Measurements from ENCODE around the gene HES5.
"Not testable (repeated sequence)": the region's sequence is repeated elsewhere in the genome, so short reads cannot be mapped to it uniquely, and the experiment has no call there.

Gene HES5

GRCh38 chr1:2529784-2530512 is at the start of gene HES5:
HES5 (minus strand) TSS chr1:2530263; CDS start chr1:2530164, 99 bp downstream.
- DNase-seq = peak; percentile 90

GRCh38 chr1:2578758-2579118 is 48.7 kb upstream of the HES5 start:
- no peak for DNase-seq

GRCh38 chr1:2577565-2578075 is 47.6 kb upstream of the HES5 start:
- DNase-seq = not testable (repeated sequence)

- DNase-seq = no peak
Observed at GRCh38 chr1:2575801-2576663, 46.0 kb upstream of the HES5 start.

GRCh38 chr1:2574350-2574749 is 44.3 kb upstream of the HES5 start:
- no peak for DNase-seq

- DNase-seq = no peak
Observed at GRCh38 chr1:2573250-2573920, 43.3 kb upstream of the HES5 start.

- DNase-seq = no peak
Observed at GRCh38 chr1:2571348-2571747, 41.3 kb upstream of the HES5 start.

GRCh38 chr1:2570332-2570731 is 40.3 kb upstream of the HES5 start:
- no peak for DNase-seq

- not testable (repeated sequence) for DNase-seq
Observed at GRCh38 chr1:2569703-2570102, 39.6 kb upstream of the HES5 start.

GRCh38 chr1:2569060-2569459 is 39.0 kb upstream of the HES5 start:
- DNase-seq = no peak

- not testable (repeated sequence) for DNase-seq
Observed at GRCh38 chr1:2568187-2568816, 38.2 kb upstream of the HES5 start.

- DNase-seq = no peak
Observed at GRCh38 chr1:2567083-2567679, 37.1 kb upstream of the HES5 start.

GRCh38 chr1:2566101-2567045 is 36.3 kb upstream of the HES5 start:
- no peak for DNase-seq

GRCh38 chr1:2564815-2565374 is 34.8 kb upstream of the HES5 start:
- DNase-seq = peak; percentile 25

- no peak for DNase-seq
Observed at GRCh38 chr1:2564006-2564814, 34.1 kb upstream of the HES5 start.

GRCh38 chr1:2563205-2563604 is 33.1 kb upstream of the HES5 start:
- DNase-seq = no peak

GRCh38 chr1:2561898-2562895 is 32.1 kb upstream of the HES5 start:
- no peak for DNase-seq

- peak; percentile 18 for DNase-seq
Observed at GRCh38 chr1:2561446-2561845, 31.4 kb upstream of the HES5 start.
